ENCODE results near the gene LPGAT1.

Gene LPGAT1

DNA sequence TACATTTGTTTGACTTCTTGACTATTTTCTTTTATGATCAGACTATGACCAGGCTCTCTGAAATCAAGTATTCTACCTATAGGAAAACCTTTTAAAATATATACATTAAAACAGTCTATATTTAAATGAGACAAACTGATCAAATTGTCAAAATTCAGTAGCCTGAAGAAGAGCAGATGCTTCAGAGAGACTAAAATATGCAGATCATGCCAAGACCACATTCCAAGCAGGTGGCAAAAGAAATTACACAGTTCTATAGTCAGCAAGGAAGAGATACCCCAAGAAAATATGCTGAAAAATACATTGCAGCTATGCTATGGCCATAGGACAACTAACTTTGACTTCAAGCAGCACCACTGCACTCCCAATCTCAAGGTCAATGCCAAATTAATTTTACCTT is 3.5 kb downstream of the LPGAT1 start:
- no peak for DNase-seq

DNA sequence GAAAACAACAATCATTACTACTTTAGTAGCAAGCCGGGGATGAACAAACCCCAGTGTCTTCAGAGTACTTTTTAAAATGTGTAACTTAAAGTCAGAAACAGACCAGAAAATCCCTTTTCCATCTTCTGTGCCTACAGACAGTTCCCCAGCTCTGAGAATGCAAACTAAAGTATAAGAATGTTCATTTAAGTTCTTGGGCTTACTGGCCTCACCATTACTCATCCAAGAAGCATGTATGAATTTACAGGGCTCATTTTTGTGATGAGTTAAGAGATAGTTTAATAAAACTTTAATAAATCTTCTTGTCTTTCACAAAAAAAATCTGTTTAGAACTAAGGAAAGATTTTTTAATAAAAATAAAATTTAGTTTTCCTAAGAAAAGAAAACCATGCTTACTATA is 4.6 kb downstream of the LPGAT1 start:
- peak; percentile 2 for DNase-seq

DNA sequence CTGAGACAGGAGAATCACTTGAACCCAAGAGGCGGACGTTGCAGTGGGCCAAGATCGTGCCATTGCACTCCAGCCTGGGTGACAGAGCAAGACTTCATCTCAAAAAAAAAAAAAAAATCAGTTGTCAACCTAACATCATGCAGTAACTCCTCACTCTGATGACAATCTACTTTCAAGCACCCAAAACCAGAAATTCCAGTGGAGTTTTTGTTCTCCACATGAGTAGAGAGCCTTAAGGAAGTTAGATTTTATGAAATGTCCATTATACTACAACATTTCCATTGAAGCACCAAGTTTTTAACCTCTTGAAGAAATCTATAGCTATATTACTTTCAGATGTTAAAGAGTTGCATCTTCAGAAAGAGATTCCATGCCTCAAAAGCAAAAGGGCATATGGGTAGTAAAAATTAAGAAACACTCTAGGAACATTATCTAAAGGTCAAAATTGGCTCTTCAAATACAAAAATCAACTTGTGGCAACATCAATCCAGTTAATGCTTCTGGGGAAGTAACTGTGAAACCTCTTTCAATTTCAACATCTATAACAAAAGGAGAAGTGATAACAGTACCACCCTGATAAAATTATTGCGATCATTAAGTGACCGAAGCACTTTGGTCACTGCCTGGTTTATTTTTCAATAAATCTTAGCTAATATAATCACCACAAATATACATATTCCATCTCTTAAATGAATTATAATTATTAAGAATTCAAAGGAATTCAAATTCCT is 7.7 kb downstream of the LPGAT1 start:
- DNase-seq = no peak

DNA sequence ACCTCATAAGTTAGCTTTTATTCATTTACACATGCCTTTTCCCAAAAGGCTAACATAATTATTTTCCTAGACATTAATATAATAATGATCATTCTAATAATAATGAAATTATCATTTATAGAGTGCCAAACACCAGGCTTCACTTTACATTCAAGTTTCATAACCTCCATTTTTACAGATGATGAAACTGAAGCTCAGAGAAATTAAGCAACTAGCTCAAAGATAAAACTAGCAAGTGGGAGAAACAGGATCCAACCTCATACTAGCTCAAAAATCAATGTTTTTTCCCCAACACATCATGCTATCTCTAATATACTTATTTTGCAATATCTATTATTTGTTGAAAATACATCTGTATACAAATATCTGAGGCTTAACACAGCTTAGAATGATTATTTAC is 14.0 kb downstream of the LPGAT1 start:
- DNase-seq = no peak

DNA sequence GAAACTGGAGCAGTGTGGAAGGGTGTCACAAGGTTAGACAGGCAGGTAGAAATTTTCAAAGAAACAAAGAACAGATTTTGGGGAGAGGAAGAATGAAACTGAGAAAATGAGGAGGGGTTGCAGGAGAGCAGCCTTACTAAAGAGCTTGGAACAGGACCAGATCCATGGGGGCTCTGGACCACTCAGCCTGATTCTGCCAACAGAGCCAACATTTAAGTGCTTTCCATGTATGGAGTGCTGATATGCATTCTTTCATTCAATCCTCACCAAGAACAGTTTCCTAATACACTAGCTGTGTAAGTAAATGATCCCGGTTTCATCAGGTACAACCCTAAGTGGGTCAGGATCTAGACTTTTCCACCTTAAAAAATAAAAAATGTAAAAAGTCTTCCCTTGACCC is 16.2 kb downstream of the LPGAT1 start:
- DNase-seq = no peak

DNA sequence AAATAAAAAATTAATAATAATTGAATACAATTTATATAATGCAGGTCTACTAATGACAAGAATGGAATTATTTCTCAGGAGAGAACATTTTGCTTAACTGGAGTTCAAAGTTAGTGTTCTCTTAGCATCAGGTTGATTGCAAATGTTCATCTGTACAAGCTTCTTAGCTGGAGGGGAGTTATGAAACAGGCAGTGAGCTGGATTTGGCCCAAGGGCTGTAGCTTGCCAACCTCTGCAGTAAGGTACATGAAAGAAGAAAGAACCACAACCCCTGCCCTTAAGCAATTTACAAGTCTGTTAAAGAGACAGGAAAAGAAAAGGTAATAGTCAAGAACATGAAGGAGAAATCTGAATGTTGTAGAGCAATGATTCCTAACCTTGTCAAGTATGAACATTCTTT is 17.0 kb downstream of the LPGAT1 start:
- no peak for DNase-seq

DNA sequence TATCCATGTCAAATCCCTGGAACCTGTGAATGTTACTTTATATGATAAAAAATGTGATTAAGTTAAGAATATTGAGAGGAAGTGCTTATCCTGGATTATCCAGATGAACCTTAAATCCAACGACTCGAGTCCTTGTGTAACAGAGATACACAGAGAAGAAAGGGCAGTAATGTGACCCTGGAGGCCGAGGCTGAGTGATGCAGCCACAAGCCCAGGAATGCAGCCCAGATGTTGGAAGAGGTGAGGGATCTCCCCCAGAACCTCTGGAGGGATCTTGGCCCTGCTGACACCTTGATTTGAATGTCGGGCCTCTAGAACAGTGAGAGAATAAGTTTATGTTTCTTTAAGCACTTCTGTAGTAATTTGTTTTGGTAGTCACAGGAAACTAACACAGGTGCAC is 18.0 kb downstream of the LPGAT1 start:
- no peak for DNase-seq

DNA sequence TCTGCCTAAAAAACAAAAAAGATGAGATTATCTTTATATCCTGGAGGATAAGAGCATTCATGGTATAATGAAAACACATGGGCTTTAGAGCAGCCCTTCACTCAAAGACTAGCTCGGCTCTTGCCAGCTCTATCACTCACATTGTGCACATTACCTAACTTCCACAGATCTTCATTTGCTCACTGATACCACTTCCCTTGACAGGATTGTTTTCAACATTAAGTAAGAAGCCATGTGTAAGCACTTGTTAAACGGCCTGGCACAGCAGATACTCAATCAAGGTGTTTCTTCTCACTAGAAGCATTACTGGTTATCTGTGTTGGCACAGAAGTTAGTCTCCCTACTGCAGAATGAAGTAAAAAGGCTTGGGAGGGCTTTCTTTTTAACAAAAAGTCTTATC is 18.7 kb downstream of the LPGAT1 start:
- no peak for DNase-seq

DNA sequence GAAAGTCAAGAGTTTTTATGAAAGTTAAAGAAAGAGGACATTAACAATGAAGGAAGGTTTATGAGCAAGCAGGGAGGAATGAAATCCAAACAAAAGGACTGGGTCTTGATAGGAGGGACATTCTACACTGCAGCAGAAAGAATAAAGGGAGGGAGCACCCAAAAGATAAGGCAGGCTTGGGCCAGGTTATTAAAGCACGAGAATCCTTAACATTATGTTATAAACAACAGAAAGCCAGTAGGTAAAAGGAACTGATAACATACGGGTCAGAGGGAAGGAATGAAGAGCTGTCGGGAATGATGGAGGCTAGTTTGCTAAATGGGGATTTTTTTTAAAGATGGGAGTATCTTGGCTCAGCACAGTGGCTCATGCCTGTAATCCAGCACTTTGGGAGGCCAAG is 19.4 kb downstream of the LPGAT1 start:
- DNase-seq = no peak

DNA sequence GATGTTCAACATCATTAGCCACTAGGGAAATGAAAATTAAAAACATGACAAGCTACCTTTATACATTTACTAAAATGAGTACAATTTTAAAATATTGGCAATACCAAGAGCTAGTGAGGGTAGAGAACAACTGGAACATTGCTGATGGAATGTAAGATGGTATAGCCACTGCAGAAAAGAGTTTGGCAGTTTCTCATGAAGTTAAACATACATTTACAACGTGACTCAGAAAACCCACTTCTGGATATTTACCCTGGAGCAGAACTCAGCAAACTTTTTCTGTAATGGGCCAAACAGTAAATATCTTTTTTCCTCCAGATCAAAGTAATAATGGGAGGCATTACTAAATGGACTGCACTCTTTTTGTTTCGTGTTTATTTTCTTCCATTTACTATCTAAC is 22.1 kb downstream of the LPGAT1 start:
- DNase-seq = no peak

DNA sequence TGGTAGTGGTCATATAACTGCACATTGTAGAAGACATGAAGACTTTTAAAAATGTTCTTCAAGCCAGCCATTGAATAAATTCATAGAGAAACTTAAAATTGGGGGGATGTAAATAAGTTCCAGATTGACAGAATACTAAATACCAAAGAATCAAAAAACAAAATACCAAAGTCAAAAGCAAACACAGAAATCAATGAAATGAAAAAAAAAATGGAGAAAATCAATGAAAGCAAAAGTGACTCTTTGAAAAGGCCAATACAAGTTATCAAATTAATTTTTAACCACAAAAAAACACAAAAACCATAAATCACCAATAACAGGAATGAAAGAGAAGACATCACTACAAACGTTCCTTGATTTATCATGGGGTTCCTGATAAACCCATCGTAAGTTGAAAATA is 25.6 kb downstream of the LPGAT1 start:
- no peak for DNase-seq

DNA sequence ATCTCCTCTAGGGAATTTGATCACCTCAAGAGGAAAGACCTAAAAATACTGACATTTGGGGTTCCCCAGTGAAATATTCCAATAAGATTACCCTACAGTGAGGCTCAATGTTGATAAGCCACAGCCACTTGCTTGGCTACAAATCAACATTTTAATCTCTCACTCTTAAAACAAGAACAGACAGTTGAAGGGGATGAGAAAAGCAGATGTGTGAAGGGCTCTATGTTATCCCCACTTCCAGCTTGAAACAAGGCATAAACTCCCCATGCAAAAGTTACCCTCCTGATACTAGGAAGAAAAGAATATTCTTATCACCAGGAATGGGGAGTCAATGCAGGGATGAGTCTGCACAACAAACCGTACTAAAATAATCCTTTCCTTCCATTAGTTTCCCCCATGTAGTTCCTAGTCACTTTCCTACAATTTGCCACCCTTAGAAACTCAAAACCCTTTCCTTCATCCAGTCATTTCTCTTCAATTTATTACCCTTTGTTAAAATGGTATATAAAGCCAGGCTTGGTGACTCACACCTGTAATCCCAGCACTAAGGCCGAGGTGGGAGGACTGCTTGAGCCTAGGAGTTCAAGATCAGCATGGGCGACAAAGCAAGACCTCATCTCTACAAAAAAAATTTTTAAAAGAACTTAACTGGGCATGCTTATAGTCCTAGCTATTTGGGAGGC is 29.5 kb downstream of the LPGAT1 start:
- DNase-seq = no peak

DNA sequence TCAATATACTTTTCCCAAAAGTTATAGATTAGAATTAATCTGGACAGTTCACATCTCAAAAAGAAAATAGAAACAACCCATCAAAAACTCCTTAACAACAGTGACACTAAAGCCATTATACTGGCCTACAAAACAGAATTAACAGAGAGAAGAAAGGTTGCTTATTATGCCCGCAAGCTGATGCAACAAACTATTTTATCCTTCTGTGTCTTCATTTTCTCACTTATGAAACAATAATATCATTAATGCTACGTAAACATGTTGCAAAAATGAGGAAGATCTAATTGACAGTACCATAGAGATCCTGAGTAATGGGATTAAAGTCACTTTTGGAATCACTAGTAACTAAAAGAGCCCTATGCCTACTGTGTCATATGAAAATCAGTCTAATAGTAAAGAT is 32.6 kb downstream of the LPGAT1 start:
- no peak for DNase-seq

DNA sequence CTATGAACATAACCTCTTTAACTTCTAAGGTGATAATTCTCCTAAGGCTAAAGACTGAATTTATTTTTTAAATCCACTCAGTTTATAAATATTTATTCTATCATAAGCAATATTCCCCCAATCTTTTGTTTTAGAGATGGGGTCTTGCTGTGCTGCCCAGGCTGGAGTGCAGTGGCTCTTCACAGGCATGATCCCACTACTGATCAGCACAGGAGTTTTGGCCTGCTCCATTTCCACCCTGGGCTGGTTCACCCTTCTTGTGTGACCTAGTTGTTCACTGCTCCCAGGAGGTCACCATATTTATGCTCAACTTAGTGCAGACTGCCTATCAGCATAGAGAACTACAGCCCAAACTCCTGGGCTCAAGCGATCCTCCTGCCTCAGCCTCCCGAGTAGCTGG is 38.6 kb downstream of the LPGAT1 start:
- no peak for DNase-seq

DNA sequence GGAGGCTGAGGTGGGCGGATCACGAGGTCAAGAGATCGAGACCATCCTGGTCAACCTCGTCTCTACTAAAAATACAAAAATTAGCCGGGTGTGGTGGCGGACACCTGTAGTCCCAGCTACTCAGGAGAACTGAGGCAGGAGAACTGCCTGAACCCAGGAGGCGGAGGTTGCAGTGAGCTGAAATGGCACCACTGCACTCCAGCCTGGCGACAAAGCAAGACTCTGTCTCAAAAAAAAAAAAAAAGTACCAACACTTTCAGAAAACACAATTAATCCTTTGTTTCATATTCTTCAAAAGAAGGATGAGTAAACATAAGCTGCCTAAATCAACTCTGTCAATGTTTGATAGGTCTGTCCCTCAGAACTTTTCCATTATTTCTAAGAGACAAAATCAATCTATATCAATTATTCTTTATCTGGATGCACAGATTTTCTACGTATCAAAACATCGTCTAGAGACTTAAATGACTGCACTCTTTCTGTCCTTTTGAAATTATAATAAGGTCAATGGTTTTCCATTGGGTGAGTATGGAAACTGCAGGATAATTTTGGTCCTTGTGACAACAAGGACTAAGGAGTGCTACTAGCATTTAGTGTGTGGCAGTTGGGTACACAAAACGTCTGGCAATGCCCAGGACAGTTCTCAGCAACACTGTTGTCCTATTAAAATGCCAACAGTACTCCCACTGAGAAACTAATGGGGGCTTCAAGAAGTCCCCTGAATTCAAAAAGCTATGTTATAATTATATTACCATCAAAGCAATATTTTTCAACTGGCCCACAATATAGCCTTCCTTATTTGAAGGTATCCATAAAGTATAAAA is 40.7 kb downstream of the LPGAT1 start:
- no peak for DNase-seq

DNA sequence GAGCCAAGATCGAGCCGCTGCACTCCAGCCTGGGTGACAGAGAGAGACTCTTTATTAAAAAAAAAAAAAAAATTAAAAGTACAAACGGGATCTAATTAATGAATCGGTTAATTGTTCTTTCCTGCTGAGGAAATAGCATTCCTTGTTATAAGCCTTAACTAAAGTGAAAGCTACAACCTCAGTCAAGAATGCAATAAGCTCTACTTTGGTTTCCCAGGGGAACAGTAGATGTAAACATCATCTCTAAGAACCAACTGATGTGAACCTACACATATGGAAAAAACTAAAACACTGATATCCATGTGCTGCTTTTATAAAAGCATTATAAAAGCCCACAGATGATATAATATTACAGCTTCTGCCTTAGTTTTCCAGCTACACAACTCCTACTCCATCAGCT is 41.9 kb downstream of the LPGAT1 start:
- DNase-seq = no peak

DNA sequence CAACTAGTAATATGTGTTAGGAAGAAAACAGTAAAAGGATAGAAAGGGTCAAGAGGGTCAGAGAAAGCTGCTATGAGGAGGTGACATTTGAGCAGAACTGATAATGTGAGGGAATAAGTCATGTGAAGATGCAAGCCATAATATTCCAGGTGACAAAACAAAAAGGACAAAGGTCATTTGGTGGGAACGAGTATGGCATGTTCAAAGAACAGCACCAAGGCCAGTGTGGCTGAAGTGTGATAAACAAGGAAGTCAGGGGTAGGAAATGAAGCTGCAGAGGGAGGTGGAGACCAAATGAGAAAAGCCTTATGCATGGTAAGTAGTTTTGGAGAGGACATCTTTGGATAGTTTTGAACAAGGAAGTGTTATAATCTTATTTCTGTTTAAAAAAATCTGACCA is 46.7 kb downstream of the LPGAT1 start:
- DNase-seq = no peak

DNA sequence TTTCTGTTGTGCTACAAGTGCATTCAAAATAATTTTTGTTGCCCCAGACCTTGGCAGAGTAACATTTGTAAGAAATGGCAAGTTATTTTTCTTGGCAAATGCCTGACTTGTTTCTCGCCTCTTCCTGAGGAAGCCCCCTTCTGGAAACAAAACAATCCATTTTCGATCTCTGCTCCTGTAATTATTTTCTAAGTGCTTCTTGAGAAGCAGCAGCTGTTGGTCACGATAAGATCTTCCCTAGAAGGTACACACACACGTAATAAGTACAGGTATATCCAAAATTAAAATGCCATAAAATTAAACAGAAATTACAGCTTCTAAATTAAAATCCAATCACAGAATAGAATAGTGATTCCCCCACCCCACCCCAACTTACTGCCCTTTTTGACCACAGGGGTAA is 47.3 kb downstream of the LPGAT1 start:
- DNase-seq = no peak

DNA sequence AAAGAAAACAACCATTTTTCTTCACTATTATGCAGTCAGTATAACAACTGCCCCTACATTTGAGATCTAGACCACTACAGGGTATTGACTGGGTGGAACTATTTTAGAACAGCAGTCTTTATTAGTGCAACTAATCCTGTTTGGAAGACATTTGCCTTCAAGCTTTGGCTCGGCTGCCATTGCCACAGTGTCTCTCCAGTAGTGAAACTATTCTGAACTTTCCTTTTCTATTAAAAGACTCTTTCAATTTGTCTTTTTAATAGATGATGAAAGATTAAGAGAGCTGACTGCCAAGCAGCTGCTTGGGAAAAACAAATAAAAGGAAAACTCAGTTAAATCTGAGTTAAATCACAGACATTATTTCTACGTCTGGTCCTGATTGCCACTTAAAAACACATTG is 49.3 kb downstream of the LPGAT1 start:
- no peak for DNase-seq

DNA sequence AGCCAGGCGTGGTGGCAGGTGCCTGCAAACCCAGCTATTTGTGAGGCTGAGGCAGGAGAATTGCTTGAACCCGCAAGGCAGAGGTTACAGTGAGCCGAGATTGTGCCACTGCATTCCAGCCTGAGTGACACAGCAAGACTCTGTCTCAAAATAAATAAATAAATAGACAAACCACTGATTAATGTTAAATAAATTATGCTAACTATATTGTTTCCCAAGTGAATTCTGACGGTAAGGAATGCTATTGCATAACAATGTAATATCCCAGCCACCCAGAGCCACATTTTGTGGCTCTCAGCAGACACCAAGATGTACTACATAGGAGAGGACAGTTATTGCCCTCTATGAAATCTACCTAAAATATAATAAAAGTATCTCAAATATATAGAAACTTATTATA is 55.4 kb downstream of the LPGAT1 start:
- no peak for DNase-seq

DNA sequence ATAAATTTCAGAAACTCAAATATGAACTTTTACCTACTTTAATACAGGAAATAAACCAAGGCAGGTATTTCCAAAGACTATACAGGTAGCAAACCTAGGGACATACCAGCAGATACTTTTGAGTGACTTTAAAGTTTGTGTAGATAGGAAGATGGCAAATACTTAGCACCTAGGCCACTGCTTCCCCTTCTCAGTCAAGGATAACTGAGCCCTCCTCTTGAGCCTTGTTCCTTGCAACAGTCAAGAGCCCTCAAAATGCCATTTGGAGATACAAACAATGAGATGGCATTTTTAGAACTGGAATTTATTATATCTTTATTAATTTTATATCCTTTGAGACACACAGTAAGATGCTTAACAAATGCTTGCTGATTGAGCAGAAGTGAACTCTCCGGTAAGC is 65.9 kb downstream of the LPGAT1 start:
- no peak for DNase-seq

DNA sequence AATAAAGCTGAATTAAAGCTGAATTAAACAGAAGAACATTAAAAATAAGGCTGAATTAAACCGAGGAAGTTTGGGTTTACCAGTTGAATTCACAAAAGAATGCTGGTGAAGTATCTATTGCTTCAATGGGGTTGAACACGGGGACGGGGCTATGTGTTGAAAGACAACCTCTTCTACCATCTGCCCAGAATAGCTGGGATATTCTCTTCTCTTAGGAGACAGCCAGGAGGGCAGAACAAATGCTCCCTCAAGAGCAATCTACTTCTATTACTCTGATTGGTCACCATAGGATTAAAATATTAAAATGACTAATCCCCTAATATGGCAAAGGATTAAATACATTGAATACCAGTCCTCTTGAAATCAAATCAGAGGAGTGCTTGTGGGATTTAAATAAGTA is 68.4 kb downstream of the LPGAT1 start:
- DNase-seq = no peak

DNA sequence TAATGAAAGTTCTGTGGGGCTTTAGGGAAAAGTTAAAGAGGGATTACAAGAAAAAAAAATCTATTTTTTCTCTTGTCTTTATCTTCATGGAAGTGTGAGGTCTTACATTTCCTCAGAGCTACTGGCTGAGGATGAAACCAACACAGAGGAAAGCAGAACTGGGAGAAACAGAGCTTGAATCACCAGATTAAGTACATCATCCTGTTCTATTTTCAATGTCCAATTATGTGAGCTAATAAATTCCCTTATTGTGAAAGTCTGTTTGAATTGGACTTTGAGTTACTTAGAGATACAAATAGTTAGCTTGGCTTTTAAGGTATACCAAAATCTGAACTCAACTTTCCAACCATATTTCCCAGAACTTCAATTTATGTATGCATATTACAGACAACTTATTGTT is 69.2 kb downstream of the LPGAT1 start:
- DNase-seq = no peak

DNA sequence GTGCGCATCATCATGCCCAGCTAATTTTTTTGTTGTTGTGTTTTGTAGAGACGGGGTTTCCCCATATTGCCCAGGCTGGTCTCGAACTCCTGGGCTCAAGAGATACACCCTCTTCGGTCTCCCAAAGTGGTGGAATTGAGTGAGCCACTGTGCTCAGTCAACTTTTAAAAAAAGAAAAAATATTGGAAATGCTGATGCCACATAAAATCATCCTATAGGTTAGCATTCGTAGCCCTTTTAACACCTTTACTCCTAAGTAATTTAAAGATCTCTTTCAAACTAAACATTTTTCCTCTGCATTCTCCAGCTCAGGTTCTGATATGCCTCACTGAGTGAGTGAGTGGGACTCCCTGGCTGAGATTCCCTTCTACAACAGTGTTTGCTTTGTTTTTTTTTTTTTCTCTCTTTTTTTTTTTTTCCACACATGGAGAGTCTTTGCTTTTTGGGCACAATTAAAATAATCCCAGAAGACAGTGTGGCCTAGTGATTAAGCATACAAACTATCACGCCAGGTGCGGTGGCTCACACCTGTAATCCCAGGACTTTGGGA is 74.0 kb downstream of the LPGAT1 start:
- no peak for DNase-seq
